Neuronal stem cell (in vitro differentiated cells): Measurements from ENCODE around the gene GPR107. TPM values are rescaled to one million over a fixed set of nuclear protein-coding genes. Genes with fewer than 3 reads are reported as not detected.
"Not testable (repeated sequence)": the region's sequence is repeated elsewhere in the genome, so short reads cannot be mapped to it uniquely, and the experiment has no call there.

ENCODE experiments used
- DNase-seq: peaks from one replicate; pipeline ENCODE4 v3.0.0-alpha.2; 2013; ENCODE audit warnings: low spot score
- H2AFZ ChIP-seq: one replicate; pipeline ENCODE4 v1.6.1; 2013; ENCODE audit warnings: mild to moderate bottlenecking, low read length, inconsistent platforms
- H2AK5ac ChIP-seq: 2 replicates; pipeline ENCODE4 v1.6.1; 2013; ENCODE audit warnings: low read depth, mild to moderate bottlenecking, inconsistent platforms, low read length, moderate library complexity, mixed read lengths
- H2BK120ac ChIP-seq: 2 replicates; pipeline ENCODE4 v1.6.1; 2013; ENCODE audit warnings: low read depth, mild to moderate bottlenecking, inconsistent platforms, low read length, moderate library complexity, mixed read lengths
- H2BK12ac ChIP-seq: one replicate; pipeline ENCODE4 v1.6.1; 2013; ENCODE audit warnings: low read length, inconsistent platforms
- H2BK15ac ChIP-seq: 2 replicates; pipeline ENCODE4 v1.6.1; 2013; ENCODE audit warnings: mild to moderate bottlenecking, low read length, inconsistent platforms, mixed read lengths
- H2BK5ac ChIP-seq: one replicate; pipeline ENCODE4 v1.6.1; 2013; ENCODE audit warnings: inconsistent platforms, mild to moderate bottlenecking, low read length, moderate library complexity
- H3K14ac ChIP-seq: one replicate; pipeline ENCODE4 v1.6.1; 2013; ENCODE audit warnings: low read length, inconsistent platforms
- H3K18ac ChIP-seq: 2 replicates; pipeline ENCODE4 v1.6.1; 2013; ENCODE audit warnings: low read length, inconsistent platforms
- H3K23ac ChIP-seq: 2 replicates; pipeline ENCODE4 v1.6.1; 2013; ENCODE audit warnings: low read depth, mild to moderate bottlenecking, mixed read lengths, low read length, inconsistent platforms; ENCODE audit not compliant: poor library complexity
- H3K27ac ChIP-seq: replicated peaks from 3 replicates; pipeline ENCODE4 v1.5.1; 2013; ENCODE audit warnings: low read length, inconsistent platforms
- H3K27me3 ChIP-seq, 3 experiments: 2 replicates each; pipeline ENCODE4 v1.6.1; 2013; ENCODE audit warnings: low read length in 3 of 3, mild to moderate bottlenecking in 2 of 3, inconsistent platforms in 1 of 3, low read depth in 1 of 3, mixed read lengths in 1 of 3, moderate library complexity in 1 of 3; ENCODE audit not compliant: control insufficient read depth in 3 of 3, insufficient read depth in 3 of 3
- H3K36me3 ChIP-seq, 2 donors: replicated peaks in 1 of 2; 2 replicates each; pipeline ENCODE4 v1.6.1; 2013; ENCODE audit warnings: low read length in 2 of 2; ENCODE audit not compliant: control insufficient read depth in 2 of 2, insufficient read depth in 2 of 2
- H3K4ac ChIP-seq: 2 replicates; pipeline ENCODE4 v1.6.1; 2013; ENCODE audit warnings: inconsistent platforms, mild to moderate bottlenecking, low read length, moderate library complexity
- H3K4me1 ChIP-seq, 2 donors: 1 replicate in 1 of 2; 2 replicates in 1 of 2; pipeline ENCODE4 v1.6.1; 2013; ENCODE audit warnings: low read length in 2 of 2, low read depth in 1 of 2; ENCODE audit not compliant: control insufficient read depth in 2 of 2, insufficient read depth in 1 of 2
- H3K4me2 ChIP-seq: one replicate; pipeline ENCODE4 v1.6.1; 2013; ENCODE audit warnings: mild to moderate bottlenecking, low read length, inconsistent platforms; ENCODE audit not compliant: insufficient read depth, poor library complexity, severe bottlenecking
- H3K4me3 ChIP-seq, 2 donors: 2 replicates each; pipeline ENCODE4 v1.5.1; 2013; ENCODE audit warnings: low read length in 2 of 2, mild to moderate bottlenecking in 2 of 2, inconsistent platforms in 1 of 2, moderate library complexity in 1 of 2
- H3K79me1 ChIP-seq: one replicate; pipeline ENCODE4 v1.6.1; 2013; ENCODE audit warnings: low read depth, mild to moderate bottlenecking, inconsistent platforms, low read length, moderate library complexity
- H3K9ac ChIP-seq: one replicate; pipeline ENCODE4 v1.6.1; 2013; ENCODE audit warnings: mild to moderate bottlenecking, low read depth, low read length, inconsistent platforms; ENCODE audit not compliant: poor library complexity
- H3K9me3 ChIP-seq, 2 donors: replicated peaks in 1 of 2; 2 replicates each; pipeline versions ENCODE3 to v1.6.1; 2013; ENCODE audit warnings: low read length in 2 of 2, mild to moderate bottlenecking in 2 of 2, inconsistent platforms in 1 of 2, low read depth in 1 of 2, mixed read lengths in 1 of 2, moderate library complexity in 1 of 2; ENCODE audit not compliant: control insufficient read depth in 2 of 2, insufficient read depth in 1 of 2
- H4K8ac ChIP-seq: one replicate; pipeline ENCODE4 v1.6.1; 2013; ENCODE audit warnings: low read depth, mild to moderate bottlenecking, inconsistent platforms, low read length, moderate library complexity
- H4K91ac ChIP-seq: one replicate; pipeline ENCODE4 v1.6.1; 2013; ENCODE audit warnings: low read length, low read depth, mild to moderate bottlenecking, inconsistent platforms; ENCODE audit not compliant: poor library complexity
- WGBS, 2 donors: extraction: QIAGEN DNeasy Blood & Tissue Kit; methylation state at CpG; one replicate each; pipeline ENCODE4 v1.1.7; 2013; ENCODE audit warnings: missing lambda C conversion rate in 2 of 2, mixed read lengths in 1 of 2; ENCODE audit not compliant: insufficient read length in 2 of 2, insufficient replicate concordance in 1 of 2; ENCODE audit errors: extremely low coverage in 2 of 2; 5-methylcytosine and 5-hydroxymethylcytosine counted together
- polyA plus RNA-seq, 2 experiments: library from polyadenylated mRNA; stranded (reverse); fragments of 200-250 nt; gene quantifications; one replicate each; pipeline ENCODE4 v1.2.3, GENCODE V29; 2013

Gene GPR107
- 24.1 TPM for polyA plus RNA-seq (2013, experiment 1 of 2)
- polyA plus RNA-seq (2013, experiment 2 of 2): 24.2 TPM

DNA sequence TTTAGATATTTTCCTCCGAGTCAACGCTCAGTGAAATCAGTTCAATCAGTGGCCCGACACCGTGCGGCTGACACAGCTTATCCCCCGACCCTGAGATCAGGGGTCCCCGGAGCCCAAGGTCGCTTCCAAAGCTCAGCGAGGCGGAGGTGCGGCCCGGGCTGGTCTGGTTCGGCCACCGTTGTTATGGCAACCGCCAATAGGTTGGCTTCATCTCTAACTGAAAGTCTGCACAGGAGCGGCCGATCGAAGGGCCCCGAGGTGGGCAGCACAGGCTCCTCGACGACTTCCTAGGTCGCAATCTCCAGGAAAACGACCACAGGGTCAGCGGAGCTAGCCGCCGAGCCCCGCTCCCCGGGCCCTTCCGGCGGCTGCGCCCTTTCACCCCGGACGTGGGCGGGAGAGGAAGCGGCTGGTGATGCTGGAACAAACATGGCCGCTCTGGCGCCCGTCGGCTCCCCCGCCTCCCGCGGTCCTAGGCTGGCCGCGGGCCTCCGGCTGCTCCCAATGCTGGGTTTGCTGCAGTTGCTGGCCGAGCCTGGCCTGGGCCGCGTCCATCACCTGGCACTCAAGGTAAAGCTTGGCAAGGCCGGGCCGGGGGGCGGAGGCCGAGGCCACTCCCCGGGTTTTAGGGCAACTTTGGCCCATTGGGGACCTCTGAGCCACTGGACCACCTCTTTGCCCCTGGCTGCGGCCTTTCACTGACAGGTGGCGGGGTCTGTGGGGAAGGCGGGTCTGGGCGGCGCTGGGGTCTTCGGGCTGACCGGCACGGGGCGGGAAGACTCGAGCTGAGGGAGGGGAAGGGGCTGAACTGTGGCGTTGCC, at the start of gene GPR107:
Gene GPR107, plus strand, starts transcription at position 403 of the 821 bp plus-strand sequence. Its CDS starts 27 bp downstream, at position 430.
- Histone ChIP-seq H3K9me3 (no peaks in the 10 kb centered on the region), H4K8ac (no peak within 1 kb of the TSS), H3K4me1 (peaks cover 0 to 7% of the 10 kb centered on the region in 2 donors), H2BK12ac (no peak within 1 kb of the TSS), H3K23ac (peak within 1 kb of the TSS; percentile 89), H3K36me3 (peaks cover 0 to 14% of the 10 kb centered on the region in 2 donors), H3K4ac (no peak within 1 kb of the TSS), H3K27me3 (no peaks in the 10 kb centered on the region), H3K4me3 (peak within 1 kb of the TSS; percentile 70 to 96), H4K91ac (no peak within 1 kb of the TSS), H2BK5ac (peak within 1 kb of the TSS; percentile 94), H3K4me2 (peak within 1 kb of the TSS; percentile 89), H3K79me1 (peaks cover 4% of the 10 kb centered on the region), H2BK120ac (no peak within 1 kb of the TSS), H3K18ac (peak within 1 kb of the TSS; percentile 98), H2AFZ (peak within 1 kb of the TSS; percentile 98), H3K9ac (peak within 1 kb of the TSS; percentile 93), H3K14ac (peak within 1 kb of the TSS; percentile 98), H3K27ac (peak within 1 kb of the TSS; percentile 87), H2BK15ac (peak within 1 kb of the TSS; percentile 73), H2AK5ac (peak within 1 kb of the TSS; percentile 78)
- peak; percentile 73 for DNase-seq
- WGBS, 2 donors: no CpG with 5 or more reads among the region's 64 CpGs

DNA sequence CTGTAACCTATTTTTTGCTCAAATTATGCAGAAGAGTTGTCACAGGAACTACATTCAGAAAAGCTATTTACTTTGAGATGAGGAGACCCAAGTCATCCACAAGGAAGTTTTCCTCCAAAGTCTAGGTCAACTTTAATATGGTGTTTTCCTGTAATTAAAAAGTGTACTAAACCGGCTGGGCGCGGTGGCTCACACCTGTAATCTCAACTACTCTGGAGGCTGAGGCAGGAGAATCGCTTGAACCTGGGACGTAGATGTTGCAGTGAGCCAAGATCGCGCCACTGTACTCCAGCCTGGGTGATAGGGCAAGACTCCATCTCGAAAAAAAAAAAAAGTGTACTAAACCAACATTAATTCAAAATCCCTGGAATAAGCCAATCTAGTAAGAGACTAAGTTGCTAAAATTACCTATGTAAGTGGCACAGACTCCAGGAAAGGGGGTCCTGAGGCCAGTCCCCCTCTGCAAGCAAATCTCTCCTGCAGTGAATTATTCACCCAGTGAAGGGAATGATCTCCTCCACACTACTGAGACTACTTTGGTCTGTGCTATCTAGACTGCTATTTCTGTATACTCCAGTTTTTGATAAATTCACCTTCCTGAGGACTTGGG, 49.7 kb upstream of the GPR107 start:
- peaks cover 3 to 4% of the 10 kb centered on the region in 2 donors for H3K4me1 ChIP-seq
- H2BK12ac ChIP-seq: no peak overlapping the region
- H3K79me1 ChIP-seq: peaks cover 2% of the 10 kb centered on the region
- H3K23ac ChIP-seq: no peak overlapping the region
- H3K27me3 ChIP-seq: no peaks in the 10 kb centered on the region
- no peak overlapping the region for H2BK15ac ChIP-seq
- no peak overlapping the region for H3K9ac ChIP-seq
- H4K91ac ChIP-seq: no peak overlapping the region
- no peak overlapping the region for H3K4ac ChIP-seq
- H2BK120ac ChIP-seq: no peak overlapping the region
- no peak for DNase-seq
- H3K36me3 ChIP-seq: peaks cover 0 to 4% of the 10 kb centered on the region in 2 donors
- no peak overlapping the region for H2BK5ac ChIP-seq
- H2AK5ac ChIP-seq: no peak overlapping the region
- no peak overlapping the region for H3K27ac ChIP-seq
- no peak overlapping the region for H3K18ac ChIP-seq
- H3K14ac ChIP-seq: no peak overlapping the region
- no peak overlapping the region for H3K4me2 ChIP-seq
- H3K9me3 ChIP-seq: no peaks in the 10 kb centered on the region
- H4K8ac ChIP-seq: no peak overlapping the region
- WGBS, 2 donors: no CpG with 5 or more reads among the region's 8 CpGs
- no peak overlapping the region for H2AFZ ChIP-seq
- no peak overlapping the region for H3K4me3 ChIP-seq

DNA sequence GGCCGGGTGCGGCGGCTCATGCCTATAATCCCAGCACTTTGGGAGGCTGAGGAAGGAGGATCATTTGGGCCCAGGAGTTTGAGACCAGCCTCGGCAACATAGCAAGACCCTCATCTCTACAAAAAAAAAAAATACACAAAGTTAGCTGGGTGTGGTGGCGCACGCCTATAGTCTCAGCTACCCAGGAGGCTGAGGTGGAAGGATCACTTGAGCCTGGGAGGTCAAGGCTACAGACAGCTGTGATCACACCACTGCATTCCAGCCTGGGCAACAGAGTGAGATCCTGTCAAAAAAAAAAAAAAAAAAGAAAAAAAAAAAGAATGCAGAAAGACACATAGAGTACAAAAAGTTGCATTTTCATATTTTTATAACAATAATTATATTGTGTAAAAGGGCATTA, 46.8 kb upstream of the GPR107 start:
- H2BK5ac ChIP-seq, H3K9ac ChIP-seq, DNase-seq, H3K4me2 ChIP-seq, H3K4ac ChIP-seq, H2BK12ac ChIP-seq, H4K8ac ChIP-seq, H3K36me3 ChIP-seq, H2BK15ac ChIP-seq, H3K9me3 ChIP-seq, H2AFZ ChIP-seq, H3K27me3 ChIP-seq, H3K14ac ChIP-seq, H3K4me1 ChIP-seq, H3K23ac ChIP-seq, H3K27ac ChIP-seq, H3K79me1 ChIP-seq, H4K91ac ChIP-seq, H3K4me3 ChIP-seq, H2AK5ac ChIP-seq, H3K18ac ChIP-seq, H2BK120ac ChIP-seq: not testable (repeated sequence)
- no CpG with 5 or more reads among the region's 6 CpGs for WGBS, 2 donors

DNA sequence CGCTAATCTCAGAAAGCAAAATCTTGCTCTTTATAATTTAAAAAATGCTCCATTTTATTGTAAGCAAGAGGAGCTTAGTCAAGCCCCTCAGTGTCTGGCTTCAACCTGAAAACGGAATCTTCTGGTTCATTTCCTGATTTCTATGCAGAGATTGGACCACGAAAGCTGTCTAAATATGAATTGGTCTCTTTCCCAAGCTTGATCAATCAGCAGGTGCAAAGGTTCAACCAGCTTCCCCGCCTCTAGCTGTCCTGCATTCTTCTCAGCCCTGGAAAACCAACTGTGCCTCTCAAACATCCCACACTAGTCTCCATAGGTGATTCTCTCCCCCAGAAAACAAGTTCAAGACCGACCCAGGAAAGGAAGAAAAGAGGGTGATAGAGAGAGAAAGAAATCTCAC, 45.2 kb upstream of the GPR107 start:
- peaks cover 0 to 2% of the 10 kb centered on the region in 2 donors for H3K36me3 ChIP-seq
- H2AK5ac ChIP-seq: no peak overlapping the region
- H4K8ac ChIP-seq: no peak overlapping the region
- peaks cover 0 to 2% of the 10 kb centered on the region in 2 donors for H3K9me3 ChIP-seq
- H4K91ac ChIP-seq: no peak overlapping the region
- H3K23ac ChIP-seq: no peak overlapping the region
- H3K4me3 ChIP-seq: no peak overlapping the region
- no peak for DNase-seq
- H3K27me3 ChIP-seq: no peaks in the 10 kb centered on the region
- H3K79me1 ChIP-seq: no peaks in the 10 kb centered on the region
- H3K4me2 ChIP-seq: no peak overlapping the region
- no peak overlapping the region for H3K14ac ChIP-seq
- H3K27ac ChIP-seq: no peak overlapping the region
- no peak overlapping the region for H2AFZ ChIP-seq
- no CpG with 5 or more reads among the region's 5 CpGs for WGBS, 2 donors
- H2BK120ac ChIP-seq: no peak overlapping the region
- H3K4ac ChIP-seq: no peak overlapping the region
- no peak overlapping the region for H2BK12ac ChIP-seq
- no peak overlapping the region for H2BK15ac ChIP-seq
- no peaks in the 10 kb centered on the region for H3K4me1 ChIP-seq
- no peak overlapping the region for H3K18ac ChIP-seq
- H3K9ac ChIP-seq: no peak overlapping the region
- no peak overlapping the region for H2BK5ac ChIP-seq
